ENCODE measurements around the gene ATAD1. TPM values are rescaled to one million over a fixed set of nuclear protein-coding genes. Genes with fewer than 3 reads are reported as not detected.

The ATAD1 gene
- total RNA-seq, 1 donor = 43.8 TPM

- no peaks in the 10 kb centered on the region for H3K79me2 ChIP-seq (ENCODE audit: insufficient read depth, low read length)
- no peaks in the 10 kb centered on the region for H3K9me3 ChIP-seq (ENCODE audit: low read depth, low read length)
- no peak for DNase-seq (ENCODE audit: insufficient read length, low spot score, missing footprints)
- H3K27me3 ChIP-seq (ENCODE audit: insufficient read depth, low read length) = no peaks in the 10 kb centered on the region
- no peak overlapping the region for H2AFZ ChIP-seq (ENCODE audit: low read length)
- no peak overlapping the region for H3K4me3 ChIP-seq (ENCODE audit: insufficient read depth, low read length)
- no peaks in the 10 kb centered on the region for H3K36me3 ChIP-seq (ENCODE audit: insufficient read depth, low read length)
- H3K27ac ChIP-seq (ENCODE audit: low read depth, low read length) = no peak overlapping the region
- H3K4me1 ChIP-seq (ENCODE audit: insufficient read depth, low read length) = peaks cover 24% of the 10 kb centered on the region
- no peaks in the 10 kb centered on the region for H4K20me1 ChIP-seq (ENCODE audit: insufficient read depth, low read length)
- H3K4me2 ChIP-seq (ENCODE audit: insufficient read depth, low read length) = no peak overlapping the region
- TF ChIP-seq CTCF (IDR thresholded peaks at IDR 0.05; ENCODE audit: extremely low read depth, low read depth, low read length) = no peak
These were observed 24.2 kb upstream of the ATAD1 start for GRCh38 chr10:87842220-87842641.

DNA sequence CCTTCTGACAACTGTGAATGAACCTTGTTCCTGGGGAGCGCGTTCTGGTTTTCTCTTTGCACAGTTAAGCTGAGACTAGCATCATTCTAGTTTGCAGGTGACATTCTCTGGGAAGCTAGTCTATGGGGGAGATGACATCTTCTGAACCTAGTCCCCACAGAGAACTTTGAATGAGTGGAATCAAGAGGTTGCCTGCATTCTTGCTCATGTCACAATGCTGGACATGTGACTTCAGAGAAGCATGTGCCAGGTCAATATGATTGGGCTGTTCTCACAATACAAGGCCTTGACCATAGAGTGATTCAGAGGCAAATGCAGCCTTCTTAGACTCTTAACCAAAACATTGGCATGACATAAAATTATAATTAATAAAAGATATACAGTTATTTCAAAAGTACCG is 23.2 kb upstream of the ATAD1 start:
- peak overlapping the region; percentile 16 for H2AFZ ChIP-seq (ENCODE audit: low read length)
- H3K4me1 ChIP-seq (ENCODE audit: insufficient read depth, low read length) = peaks cover 22% of the 10 kb centered on the region
- no peaks in the 10 kb centered on the region for H4K20me1 ChIP-seq (ENCODE audit: insufficient read depth, low read length)
- no peak overlapping the region for H3K27ac ChIP-seq (ENCODE audit: low read depth, low read length)
- no peaks in the 10 kb centered on the region for H3K79me2 ChIP-seq (ENCODE audit: insufficient read depth, low read length)
- H3K9me3 ChIP-seq (ENCODE audit: low read depth, low read length) = no peaks in the 10 kb centered on the region
- no peak overlapping the region for H3K4me3 ChIP-seq (ENCODE audit: insufficient read depth, low read length)
- no peak overlapping the region for H3K4me2 ChIP-seq (ENCODE audit: insufficient read depth, low read length)
- H3K27me3 ChIP-seq (ENCODE audit: insufficient read depth, low read length) = no peaks in the 10 kb centered on the region
- TF ChIP-seq CTCF (IDR thresholded peaks at IDR 0.05; ENCODE audit: extremely low read depth, low read depth, low read length) = no peak
- no peak for DNase-seq (ENCODE audit: insufficient read length, low spot score, missing footprints)
- no peaks in the 10 kb centered on the region for H3K36me3 ChIP-seq (ENCODE audit: insufficient read depth, low read length)

DNA sequence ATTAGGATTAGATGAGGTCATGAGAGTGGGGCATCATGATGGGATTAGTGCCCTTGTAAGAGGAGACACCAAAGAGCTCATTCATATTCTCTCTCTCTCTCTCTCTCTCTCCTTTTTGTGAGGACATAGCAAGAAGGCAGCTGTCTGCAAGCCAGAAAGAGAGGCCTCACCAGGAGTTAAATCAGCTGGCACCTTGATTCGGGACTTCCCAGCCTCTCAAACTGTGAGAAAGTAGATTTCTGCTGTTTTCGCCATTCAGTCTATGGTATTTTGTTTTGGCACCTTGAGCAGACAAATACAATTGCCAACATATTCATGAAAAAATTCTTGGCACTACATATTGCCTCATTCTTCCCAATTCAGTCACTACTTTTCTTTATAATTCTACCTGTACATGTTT is 20.6 kb upstream of the ATAD1 start:
- Histone ChIP-seq H2AFZ (ENCODE audit: low read length) (no peak overlapping the region), H3K27me3 (ENCODE audit: insufficient read depth, low read length) (no peaks in the 10 kb centered on the region), H3K27ac (ENCODE audit: low read depth, low read length) (no peak overlapping the region), H3K4me2 (ENCODE audit: insufficient read depth, low read length) (no peak overlapping the region), H4K20me1 (ENCODE audit: insufficient read depth, low read length) (no peaks in the 10 kb centered on the region), H3K36me3 (ENCODE audit: insufficient read depth, low read length) (no peaks in the 10 kb centered on the region), H3K4me1 (ENCODE audit: insufficient read depth, low read length) (peaks cover 11% of the 10 kb centered on the region), H3K4me3 (ENCODE audit: insufficient read depth, low read length) (no peak overlapping the region), H3K9me3 (ENCODE audit: low read depth, low read length) (no peaks in the 10 kb centered on the region), H3K79me2 (ENCODE audit: insufficient read depth, low read length) (no peaks in the 10 kb centered on the region)
- no peak for TF ChIP-seq CTCF (IDR thresholded peaks at IDR 0.05; ENCODE audit: extremely low read depth, low read depth, low read length)
- no peak for DNase-seq (ENCODE audit: insufficient read length, low spot score, missing footprints)

DNA sequence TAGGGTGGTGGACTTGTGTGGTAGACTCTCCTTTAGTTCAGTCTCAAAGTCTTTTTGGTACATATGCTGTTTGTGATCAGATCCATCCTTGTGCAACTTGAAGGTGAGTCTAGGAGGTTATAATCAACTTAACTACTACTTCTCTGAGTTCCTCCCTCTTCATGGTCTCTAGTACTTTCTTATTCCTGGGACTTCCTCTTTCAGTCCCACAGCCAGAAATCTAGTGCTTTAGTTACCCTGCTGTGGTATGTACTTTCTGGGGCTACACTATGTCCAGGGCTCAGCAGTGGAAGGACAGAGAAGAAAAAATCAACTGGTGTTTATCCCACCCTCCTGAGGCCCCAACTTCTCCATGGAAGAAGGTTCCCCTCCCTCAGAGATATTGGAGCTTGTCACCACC is 19.4 kb upstream of the ATAD1 start:
- Histone ChIP-seq H3K27ac (ENCODE audit: low read depth, low read length) (no peak overlapping the region), H3K27me3 (ENCODE audit: insufficient read depth, low read length) (no peaks in the 10 kb centered on the region), H3K4me1 (ENCODE audit: insufficient read depth, low read length) (peaks cover 3% of the 10 kb centered on the region), H3K79me2 (ENCODE audit: insufficient read depth, low read length) (no peaks in the 10 kb centered on the region), H4K20me1 (ENCODE audit: insufficient read depth, low read length) (no peaks in the 10 kb centered on the region), H3K36me3 (ENCODE audit: insufficient read depth, low read length) (no peaks in the 10 kb centered on the region), H3K4me3 (ENCODE audit: insufficient read depth, low read length) (no peak overlapping the region), H3K4me2 (ENCODE audit: insufficient read depth, low read length) (no peak overlapping the region), H3K9me3 (ENCODE audit: low read depth, low read length) (no peaks in the 10 kb centered on the region), H2AFZ (ENCODE audit: low read length) (no peak overlapping the region)
- no peak for DNase-seq (ENCODE audit: insufficient read length, low spot score, missing footprints)
- TF ChIP-seq CTCF (IDR thresholded peaks at IDR 0.05; ENCODE audit: extremely low read depth, low read depth, low read length) = no peak

Data from osteoblast (primary cell).